PFSK-1 (cell line): ENCODE data around the gene IGFN1.

Experiments
- FOXP2 ChIP-seq: optimal IDR thresholded peaks from 2 replicates; pipeline ENCODE3; 2011; ENCODE audit warnings: borderline replicate concordance, control low read depth, inconsistent platforms; ENCODE audit not compliant: insufficient read depth; ENCODE audit errors: extremely low read length, extremely low read depth
- POLR2AphosphoS5 ChIP-seq: IDR thresholded peaks from 2 replicates; pipeline ENCODE4 v1.6.1; 2012; ENCODE audit warnings: low read depth, mild to moderate bottlenecking, control low read depth, low read length, moderate library complexity
- REST ChIP-seq, 2 experiments: IDR thresholded peaks; 2 replicates each; pipeline versions ENCODE4 v1.6.1 to v1.8.0; 2011 to 2012; ENCODE audit warnings: low read depth in 2 of 2, low read length in 2 of 2, control low read depth in 1 of 2, inconsistent platforms in 1 of 2, mild to moderate bottlenecking in 1 of 2, moderate library complexity in 1 of 2; ENCODE audit not compliant: insufficient read depth in 1 of 2
- SIN3A ChIP-seq: IDR thresholded peaks from 2 replicates; pipeline ENCODE4 v1.6.1; 2012; ENCODE audit warnings: mild to moderate bottlenecking, low read length, moderate library complexity, borderline replicate concordance; ENCODE audit not compliant: insufficient read depth
- TAF1 ChIP-seq: IDR thresholded peaks from 2 replicates; pipeline ENCODE4 v1.6.1; 2012; ENCODE audit warnings: low read length, control low read depth, borderline replicate concordance; ENCODE audit not compliant: insufficient read depth

The IGFN1 gene

GRCh38 chr1:201224666-201225370 is 34.2 kb downstream of the IGFN1 start:
- TF ChIP-seq POLR2AphosphoS5, result no peak
- TF ChIP-seq TAF1, result no peak
- no peak for TF ChIP-seq SIN3A
- no peak for TF ChIP-seq FOXP2
- no peak for TF ChIP-seq REST (IDR thresholded peaks at IDR 0.05; ENCODE audit: insufficient read depth in 1 of 2, low read depth in 2 of 2, low read length in 2 of 2)

GRCh38 chr1:201226178-201226514 is 35.5 kb downstream of the IGFN1 start:
- no peak for TF ChIP-seq POLR2AphosphoS5
- TF ChIP-seq FOXP2, result no peak

GRCh38 chr1:201226859-201227488 is 36.4 kb downstream of the IGFN1 start:
- no peak for TF ChIP-seq SIN3A
- no peak for TF ChIP-seq POLR2AphosphoS5
- no peak for TF ChIP-seq FOXP2
- TF ChIP-seq REST (IDR thresholded peaks at IDR 0.05; ENCODE audit: insufficient read depth in 1 of 2, low read depth in 2 of 2, low read length in 2 of 2), result no peak
- TF ChIP-seq TAF1, result no peak

DNA sequence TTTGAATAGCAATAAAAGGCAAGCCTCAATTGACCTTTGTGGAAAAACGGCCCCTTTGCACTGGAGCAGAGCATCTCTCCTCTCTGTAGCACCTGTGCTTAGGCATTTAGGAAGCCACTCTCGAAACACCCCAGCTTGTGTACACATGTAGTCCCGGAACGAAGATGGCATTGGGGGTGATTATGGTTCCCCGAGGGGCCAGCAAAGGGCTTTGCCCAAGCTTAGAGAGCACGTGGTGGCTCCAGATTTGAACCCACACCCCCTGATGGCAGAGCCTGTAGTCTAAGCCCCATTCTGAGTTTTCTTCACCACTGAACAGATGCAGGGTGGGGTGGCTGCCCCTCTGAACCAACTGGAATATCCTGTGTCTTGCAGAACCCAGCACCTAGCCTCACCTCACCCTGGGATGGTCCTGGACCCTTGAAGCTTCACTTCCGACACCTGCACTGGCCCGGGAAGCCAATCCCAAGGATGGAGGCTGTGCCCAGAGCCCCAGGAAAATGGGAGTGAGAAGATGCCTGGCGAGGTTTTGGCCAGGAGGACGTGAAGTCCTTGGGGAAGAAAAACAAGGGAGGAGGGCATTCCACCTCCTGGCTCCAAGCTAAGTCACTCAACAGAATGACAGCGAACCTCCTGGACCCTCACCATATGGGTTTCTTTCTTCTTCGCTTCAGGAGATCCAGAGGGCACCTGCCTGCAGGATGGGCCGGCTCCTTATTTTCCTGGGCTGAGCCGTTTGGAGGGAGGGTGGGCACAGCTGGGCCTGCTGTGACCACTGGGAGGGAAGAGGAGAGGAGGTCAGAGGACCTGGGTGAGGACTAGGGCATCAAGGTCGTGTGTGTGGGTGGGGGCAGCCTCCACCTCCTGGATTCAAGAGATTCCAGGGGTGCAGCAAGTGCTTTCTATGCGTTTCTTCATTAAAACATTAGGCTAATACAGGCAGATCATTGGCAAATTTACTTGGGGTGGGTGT is 37.7 kb downstream of the IGFN1 start:
- TF ChIP-seq REST (IDR thresholded peaks at IDR 0.05; ENCODE audit: insufficient read depth in 1 of 2, low read depth in 2 of 2, low read length in 2 of 2) (no peak), SIN3A (no peak), POLR2AphosphoS5 (no peak), FOXP2 (no peak), TAF1 (no peak)

DNA sequence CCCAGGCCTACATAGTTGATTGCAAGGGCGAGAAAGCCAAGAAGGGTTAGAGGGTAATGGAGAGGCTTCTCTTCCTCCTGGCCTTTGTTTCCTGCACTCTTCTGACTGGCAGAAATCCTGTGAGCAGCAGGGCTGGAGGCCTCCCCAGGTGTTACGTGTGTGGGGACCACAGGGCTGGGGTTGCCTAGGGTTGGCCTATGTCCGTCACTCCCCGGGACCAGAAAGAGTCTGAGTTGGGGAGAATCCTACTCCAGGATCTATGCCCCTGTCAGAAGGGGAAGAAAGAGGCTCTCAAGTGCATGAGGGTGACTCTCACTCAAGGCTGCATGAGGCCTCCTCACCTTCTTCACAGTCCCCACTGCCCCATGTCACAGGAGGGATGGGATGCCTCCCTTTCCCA is 38.5 kb downstream of the IGFN1 start:
- TF ChIP-seq FOXP2, result no peak
- no peak for TF ChIP-seq POLR2AphosphoS5
- TF ChIP-seq REST (IDR thresholded peaks at IDR 0.05; ENCODE audit: insufficient read depth in 1 of 2, low read depth in 2 of 2, low read length in 2 of 2), result no peak
